AG04450 (cell line): Measurements from ENCODE around the gene PHLDA2. TPM values are rescaled to one million over a fixed set of nuclear protein-coding genes. Genes with fewer than 3 reads are reported as not detected.

ENCODE experiments used
- CTCF ChIA-PET: fragments of 300-600, 350-600 bp; formaldehyde crosslinking; extraction: SDS; loops from one replicate; lab custom pipeline; 2022; ENCODE audit warnings: antibody characterized with exemption, inconsistent platforms; lab: Charles Lee
- POLR2A ChIA-PET: fragments of 350-600 bp; formaldehyde crosslinking; extraction: SDS; loops from one replicate; lab custom pipeline; 2021; ENCODE audit warnings: antibody characterized with exemption, inconsistent platforms; lab: Yijun Ruan, JAX
- DNase-seq: peaks from one replicate; pipeline ENCODE4 v3.0.0-alpha.2; 2011; ENCODE audit warnings: low read depth, low spot score
- H3K27ac ChIP-seq: one replicate; pipeline ENCODE4 v1.5.1; 2012; ENCODE audit warnings: low read depth, low read length, control low read depth
- H3K27me3 ChIP-seq: one replicate; pipeline ENCODE4 v1.6.0; 2012; ENCODE audit warnings: low read length; ENCODE audit not compliant: control insufficient read depth, insufficient read depth
- H3K4me3 ChIP-seq: 2 replicates; pipeline ENCODE4 v1.5.1; 2011; ENCODE audit warnings: mild to moderate bottlenecking, low read depth, low read length, control low read depth
- H3K9me3 ChIP-seq: 2 replicates; pipeline ENCODE4 v1.5.1; 2012; ENCODE audit warnings: low read length; ENCODE audit not compliant: control insufficient read depth, insufficient read depth
- CTCF ChIP-seq: IDR thresholded peaks from 2 replicates; pipeline ENCODE4 v1.5.1; 2011; ENCODE audit warnings: low read depth, low read length, control low read depth, inconsistent platforms
- polyA plus RNA-seq: library from polyadenylated mRNA; depleted of rRNA; stranded (reverse); fragments of >200 nt; gene quantifications from 2 replicates; pipeline ENCODE4 v1.2.3, GENCODE V29; 2011

PHLDA2 gene
- polyA plus RNA-seq, 1 experiment: 9.6 TPM

GRCh38 chr11:2882396-2883110 is 46.7 kb downstream of the PHLDA2 start:
- ChIA-PET POLR2A (interaction anchor here (0.9 to 1.2 kb wide), 2 partner anchors 183 kb away, joined by 3 to 4 read pairs; partner anchors contain the start of gene KCNQ1OT1), CTCF (interaction anchor here (0.6 to 1.0 kb wide), 2 partner anchors 10 to 350 kb away, joined by 4 to 5 read pairs; no protein-coding TSS in a partner anchor)
- Histone ChIP-seq H3K27me3 (peaks cover 33% of the 10 kb centered on the region), H3K4me3 (no peak overlapping the region), H3K9me3 (peaks cover 8% of the 10 kb centered on the region), H3K27ac (no peak overlapping the region)
- no peak for DNase-seq
- TF ChIP-seq CTCF: no peak

GRCh38 chr11:2881981-2882375 is 47.2 kb downstream of the PHLDA2 start:
- Histone ChIP-seq H3K27ac (no peak overlapping the region), H3K9me3 (peaks cover 10% of the 10 kb centered on the region), H3K4me3 (no peak overlapping the region), H3K27me3 (peaks cover 35% of the 10 kb centered on the region)
- POLR2A ChIA-PET: interaction anchor here (1.2 kb wide), 1 partner anchor 182 kb away, joined by 3 read pairs; the partner anchor contains the start of gene KCNQ1OT1
- no peak for DNase-seq
- TF ChIP-seq CTCF: no peak
- CTCF ChIA-PET: interaction anchor here (0.6 kb wide), 1 partner anchor 349 kb away, joined by 4 read pairs; no protein-coding TSS in a partner anchor

GRCh38 chr11:2881076-2881980 is 47.9 kb downstream of the PHLDA2 start:
- Histone ChIP-seq H3K9me3 (peaks cover 16% of the 10 kb centered on the region), H3K4me3 (no peak overlapping the region), H3K27me3 (peaks cover 39% of the 10 kb centered on the region), H3K27ac (no peak overlapping the region)
- no peak for TF ChIP-seq CTCF
- CTCF ChIA-PET: interaction anchor here (0.6 kb wide), 1 partner anchor 349 kb away, joined by 4 read pairs; no protein-coding TSS in a partner anchor
- POLR2A ChIA-PET: interaction anchor here (1.2 kb wide), 1 partner anchor 182 kb away, joined by 3 read pairs; the partner anchor contains the start of gene KCNQ1OT1
- DNase-seq: no peak

- peaks cover 39% of the 10 kb centered on the region for H3K27me3 ChIP-seq
- H3K9me3 ChIP-seq: peaks cover 16% of the 10 kb centered on the region
- TF ChIP-seq CTCF: no peak
- ChIA-PET CTCF (no interaction called here), POLR2A (no interaction called here)
- H3K4me3 ChIP-seq: no peak overlapping the region
- DNase-seq: no peak
- H3K27ac ChIP-seq: no peak overlapping the region
Measured at GRCh38 chr11:2880646-2881045, 48.6 kb downstream of the PHLDA2 start.
